ENCODE data around the gene BTN1A1.
A peak's percentile ranks its signal among the peaks of the same experiment; 100 is the strongest.
"Not testable (repeated sequence)": the region's sequence is repeated elsewhere in the genome, so short reads cannot be mapped to it uniquely, and the experiment has no call there.

The BTN1A1 gene

GRCh38 chr6:26541579-26541978, 41.5 kb downstream of the BTN1A1 start:
- H3K27ac ChIP-seq (ENCODE audit: low read depth, low read length): no peak overlapping the region
- 100% methylated on average over 1 of the region's 1 CpG for WGBS
- no peak overlapping the region for H3K4me3 ChIP-seq (ENCODE audit: low read length)
- H3K9me3 ChIP-seq (ENCODE audit: insufficient read depth, low read depth, low read length): no peaks in the 10 kb centered on the region
- peaks cover 37% of the 10 kb centered on the region for H3K36me3 ChIP-seq (ENCODE audit: insufficient read depth, low read length)
- H3K9ac ChIP-seq (ENCODE audit: low read depth, low read length): no peak overlapping the region
- no peaks in the 10 kb centered on the region for H3K27me3 ChIP-seq (ENCODE audit: insufficient read depth, low read length)
- H3K4me1 ChIP-seq (ENCODE audit: insufficient read depth, low read length): peaks cover 5% of the 10 kb centered on the region

GRCh38 chr6:26543953-26544352, 43.9 kb downstream of the BTN1A1 start:
- H3K4me1 ChIP-seq (ENCODE audit: insufficient read depth, low read length): 0 out of 2 replicates have a peak, but pooled peaks cover 4% of the 10 kb centered on the region
- H3K9ac ChIP-seq (ENCODE audit: low read depth, low read length): no peak overlapping the region
- peaks cover 41% of the 10 kb centered on the region for H3K36me3 ChIP-seq (ENCODE audit: insufficient read depth, low read length)
- no peak overlapping the region for H3K4me3 ChIP-seq (ENCODE audit: low read length)
- H3K27me3 ChIP-seq (ENCODE audit: insufficient read depth, low read length): no peaks in the 10 kb centered on the region
- H3K27ac ChIP-seq (ENCODE audit: low read depth, low read length): no peak overlapping the region
- H3K9me3 ChIP-seq (ENCODE audit: insufficient read depth, low read depth, low read length): no peaks in the 10 kb centered on the region

- H3K4me1 ChIP-seq (ENCODE audit: insufficient read depth, low read length): 0 out of 2 replicates have a peak, but pooled peaks cover 4% of the 10 kb centered on the region
- peaks cover 41% of the 10 kb centered on the region for H3K36me3 ChIP-seq (ENCODE audit: insufficient read depth, low read length)
- no peak overlapping the region for H3K27ac ChIP-seq (ENCODE audit: low read depth, low read length)
- no peaks in the 10 kb centered on the region for H3K27me3 ChIP-seq (ENCODE audit: insufficient read depth, low read length)
- no peak overlapping the region for H3K4me3 ChIP-seq (ENCODE audit: low read length)
- H3K9me3 ChIP-seq (ENCODE audit: insufficient read depth, low read depth, low read length): no peaks in the 10 kb centered on the region
- H3K9ac ChIP-seq (ENCODE audit: low read depth, low read length): no peak overlapping the region
Measured at GRCh38 chr6:26544473-26544872, 44.4 kb downstream of the BTN1A1 start.

DNA sequence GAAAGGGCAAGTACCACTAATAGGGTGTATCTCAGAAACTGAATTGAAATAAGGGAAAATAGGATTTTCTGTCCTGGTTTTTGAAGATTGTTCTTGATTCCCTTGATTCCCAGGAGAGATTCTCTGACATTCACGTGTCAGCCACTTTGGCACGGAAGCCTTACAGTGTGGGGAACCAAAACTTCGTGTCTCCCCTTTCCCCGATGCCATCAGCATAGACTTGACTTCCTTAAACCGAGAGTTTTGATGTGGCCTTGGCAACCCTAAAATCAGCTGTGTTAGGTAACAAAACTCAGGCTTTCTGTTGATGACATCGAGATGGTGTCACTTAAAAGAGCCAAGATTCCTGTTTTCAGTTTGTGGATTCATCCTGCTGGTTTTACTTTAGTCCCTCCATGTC, 45.5 kb downstream of the BTN1A1 start:
- 95% methylated on average over 6 of the region's 6 CpGs for WGBS

DNA sequence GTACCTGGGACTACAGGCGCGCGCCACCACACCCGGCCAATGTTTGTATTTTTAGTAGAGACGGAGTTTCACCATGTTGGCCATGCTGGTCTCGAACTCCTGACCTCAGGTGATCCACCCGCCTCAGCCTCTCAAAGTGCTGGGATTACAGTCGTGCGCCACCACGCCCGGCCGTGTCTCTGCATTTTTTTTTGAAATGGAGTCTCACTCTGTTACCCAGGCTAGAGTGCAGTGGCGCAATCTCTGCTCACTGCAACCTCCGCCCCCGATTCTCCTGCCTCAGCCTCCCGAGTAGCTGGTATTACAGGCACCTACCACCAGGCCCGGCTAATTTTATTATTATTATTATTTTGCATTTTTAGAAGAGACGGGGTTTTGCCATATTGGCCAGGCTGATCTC, 47.3 kb downstream of the BTN1A1 start:
- H3K4me1 ChIP-seq (ENCODE audit: insufficient read depth, low read length); H3K27ac ChIP-seq (ENCODE audit: low read depth, low read length); H3K27me3 ChIP-seq (ENCODE audit: insufficient read depth, low read length); H3K4me3 ChIP-seq (ENCODE audit: low read length); H3K9ac ChIP-seq (ENCODE audit: low read depth, low read length); H3K9me3 ChIP-seq (ENCODE audit: insufficient read depth, low read depth, low read length): not testable (repeated sequence)
- H3K36me3 ChIP-seq (ENCODE audit: insufficient read depth, low read length): peaks cover 38% of the 10 kb centered on the region
- WGBS: 96% methylated on average over 17 of the region's 18 CpGs

More for the DNA sequence above, 45.5 kb downstream of the BTN1A1 start:
- Histone ChIP-seq H3K27me3 (ENCODE audit: insufficient read depth, low read length) (no peaks in the 10 kb centered on the region), H3K36me3 (ENCODE audit: insufficient read depth, low read length) (peaks cover 41% of the 10 kb centered on the region), H3K4me3 (ENCODE audit: low read length) (no peak overlapping the region), H3K4me1 (ENCODE audit: insufficient read depth, low read length) (no peaks in the 10 kb centered on the region), H3K9me3 (ENCODE audit: insufficient read depth, low read depth, low read length) (no peaks in the 10 kb centered on the region), H3K9ac (ENCODE audit: low read depth, low read length) (no peak overlapping the region), H3K27ac (ENCODE audit: low read depth, low read length) (no peak overlapping the region)

- Histone ChIP-seq H3K4me1 (ENCODE audit: insufficient read depth, low read length) (peaks cover 4% of the 10 kb centered on the region; the same call in 1 of the 2 replicates), H3K27ac (ENCODE audit: low read depth, low read length) (peak overlapping the region; percentile 84), H3K36me3 (ENCODE audit: insufficient read depth, low read length) (peaks cover 15% of the 10 kb centered on the region), H3K9me3 (ENCODE audit: insufficient read depth, low read depth, low read length) (no peaks in the 10 kb centered on the region), H3K4me3 (ENCODE audit: low read length) (peak overlapping the region; percentile 65), H3K9ac (ENCODE audit: low read depth, low read length) (peak overlapping the region; percentile 80), H3K27me3 (ENCODE audit: insufficient read depth, low read length) (no peaks in the 10 kb centered on the region)
- WGBS: 5% methylated on average over 42 of the region's 42 CpGs
Measured at GRCh38 chr6:26550250-26550993, 50.3 kb downstream of the BTN1A1 start.

DNA sequence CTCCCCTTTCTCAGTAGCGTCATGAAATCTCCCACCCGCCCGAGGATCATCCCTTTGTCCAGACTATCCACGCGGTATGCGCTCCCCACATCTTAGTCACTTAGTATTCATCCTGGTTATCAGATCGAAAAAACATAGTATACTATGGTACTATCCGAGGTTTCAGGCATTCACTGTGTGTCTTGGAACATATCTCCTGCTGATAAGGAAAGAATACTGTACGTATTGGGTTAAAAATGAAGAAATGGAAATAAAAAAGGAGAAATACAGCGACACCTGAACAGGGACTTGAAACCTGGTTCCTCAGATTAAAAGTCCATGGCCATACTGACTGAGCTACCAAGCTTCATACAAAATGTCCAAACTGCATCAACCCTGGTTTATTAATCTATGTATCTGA, 52.1 kb downstream of the BTN1A1 start:
- no peaks in the 10 kb centered on the region for H3K9me3 ChIP-seq (ENCODE audit: insufficient read depth, low read depth, low read length)
- H3K36me3 ChIP-seq (ENCODE audit: insufficient read depth, low read length): no peaks in the 10 kb centered on the region
- H3K4me3 ChIP-seq (ENCODE audit: low read length): no peak overlapping the region; the same call in 1 of the 2 replicates
- 92% methylated on average over 10 of the region's 10 CpGs for WGBS
- H3K27me3 ChIP-seq (ENCODE audit: insufficient read depth, low read length): no peaks in the 10 kb centered on the region
- no peak overlapping the region for H3K9ac ChIP-seq (ENCODE audit: low read depth, low read length)
- H3K27ac ChIP-seq (ENCODE audit: low read depth, low read length): no peak overlapping the region
- peaks cover 7% of the 10 kb centered on the region; the same call in 1 of the 2 replicates for H3K4me1 ChIP-seq (ENCODE audit: insufficient read depth, low read length)

DNA sequence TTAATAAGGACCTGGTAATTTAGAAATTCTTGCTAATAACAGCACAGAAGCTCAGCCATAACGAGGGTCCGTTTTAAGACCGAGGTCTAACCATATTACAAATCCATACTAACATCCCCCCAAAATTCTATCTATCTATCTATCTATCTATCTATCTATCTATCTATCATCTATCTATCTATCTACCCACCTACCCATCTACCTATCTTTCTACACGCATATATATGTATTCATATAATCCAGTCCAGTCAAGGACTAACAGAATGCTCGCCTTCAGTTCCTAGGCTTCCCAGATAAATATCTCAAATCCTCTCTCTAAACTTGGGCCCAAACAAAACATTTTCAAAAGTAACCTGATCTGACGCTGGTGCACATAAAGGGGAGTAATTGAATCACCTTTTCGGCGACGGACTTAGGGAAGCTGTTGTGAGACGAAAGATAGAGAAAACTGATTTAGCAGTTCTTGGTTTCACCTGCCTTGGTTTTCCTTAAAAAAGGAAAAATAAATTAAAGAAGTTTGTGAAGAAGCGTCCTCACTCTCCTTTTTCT, 52.6 kb downstream of the BTN1A1 start:
- Histone ChIP-seq H3K9ac (ENCODE audit: low read depth, low read length) (no peak overlapping the region), H3K4me1 (ENCODE audit: insufficient read depth, low read length) (peaks cover 7% of the 10 kb centered on the region; the same call in 1 of the 2 replicates), H3K9me3 (ENCODE audit: insufficient read depth, low read depth, low read length) (no peaks in the 10 kb centered on the region), H3K27me3 (ENCODE audit: insufficient read depth, low read length) (no peaks in the 10 kb centered on the region), H3K36me3 (ENCODE audit: insufficient read depth, low read length) (no peaks in the 10 kb centered on the region), H3K4me3 (ENCODE audit: low read length) (peak overlapping the region; percentile 81), H3K27ac (ENCODE audit: low read depth, low read length) (no peak overlapping the region)
- WGBS: 54% methylated on average over 11 of the region's 11 CpGs

DNA sequence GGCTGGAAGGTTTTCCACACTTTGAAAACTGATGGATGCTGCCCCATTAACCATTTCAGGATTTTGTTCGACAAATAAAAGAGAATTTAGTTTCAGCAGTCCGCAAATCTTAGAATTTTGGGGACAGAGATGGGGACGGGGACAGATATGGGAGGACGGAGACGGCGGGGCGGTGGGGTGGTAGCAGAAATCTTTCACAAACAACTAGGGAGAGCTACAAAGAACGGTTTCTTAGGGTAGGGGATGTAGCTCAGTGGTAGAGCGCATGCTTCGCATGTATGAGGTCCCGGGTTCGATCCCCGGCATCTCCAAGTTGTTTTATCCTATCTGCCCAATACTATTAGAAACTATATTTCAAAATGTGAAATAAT, 53.1 kb downstream of the BTN1A1 start:
- H3K9me3 ChIP-seq (ENCODE audit: insufficient read depth, low read depth, low read length): no peaks in the 10 kb centered on the region
- H3K9ac ChIP-seq (ENCODE audit: low read depth, low read length): no peak overlapping the region; the same call in 1 of the 2 replicates
- 1% methylated on average over 8 of the region's 13 CpGs for WGBS
- H3K4me1 ChIP-seq (ENCODE audit: insufficient read depth, low read length): peaks cover 7% of the 10 kb centered on the region; the same call in 1 of the 2 replicates
- H3K27ac ChIP-seq (ENCODE audit: low read depth, low read length): no peak overlapping the region
- no peaks in the 10 kb centered on the region for H3K27me3 ChIP-seq (ENCODE audit: insufficient read depth, low read length)
- peak overlapping the region; percentile 81 for H3K4me3 ChIP-seq (ENCODE audit: low read length)
- no peaks in the 10 kb centered on the region for H3K36me3 ChIP-seq (ENCODE audit: insufficient read depth, low read length)

GRCh38 chr6:26553635-26554446, 53.7 kb downstream of the BTN1A1 start:
- Histone ChIP-seq H3K27ac (ENCODE audit: low read depth, low read length) (no peak overlapping the region), H3K27me3 (ENCODE audit: insufficient read depth, low read length) (no peaks in the 10 kb centered on the region), H3K4me1 (ENCODE audit: insufficient read depth, low read length) (peaks cover 7% of the 10 kb centered on the region; the same call in 1 of the 2 replicates), H3K36me3 (ENCODE audit: insufficient read depth, low read length) (no peaks in the 10 kb centered on the region), H3K9ac (ENCODE audit: low read depth, low read length) (peak overlapping the region; percentile 31; the same call in 1 of the 2 replicates), H3K4me3 (ENCODE audit: low read length) (peak overlapping the region; percentile 81), H3K9me3 (ENCODE audit: insufficient read depth, low read depth, low read length) (no peaks in the 10 kb centered on the region)
- under 1% methylated on average over 19 of the region's 19 CpGs for WGBS

- 13% methylated on average over 1 of the region's 1 CpG for WGBS
- Histone ChIP-seq H3K9ac (ENCODE audit: low read depth, low read length) (peak overlapping the region; percentile 22; the same call in 1 of the 2 replicates), H3K27me3 (ENCODE audit: insufficient read depth, low read length) (no peaks in the 10 kb centered on the region), H3K27ac (ENCODE audit: low read depth, low read length) (no peak overlapping the region), H3K9me3 (ENCODE audit: insufficient read depth, low read depth, low read length) (no peaks in the 10 kb centered on the region), H3K4me3 (ENCODE audit: low read length) (peak overlapping the region; percentile 81), H3K36me3 (ENCODE audit: insufficient read depth, low read length) (no peaks in the 10 kb centered on the region), H3K4me1 (ENCODE audit: insufficient read depth, low read length) (peaks cover 7% of the 10 kb centered on the region; the same call in 1 of the 2 replicates)
Measured at GRCh38 chr6:26554447-26554696, 54.3 kb downstream of the BTN1A1 start.

Data from HUES64 (cell line).